ENCODE measurements around the gene KLHL11. TPM values are rescaled to one million over a fixed set of nuclear protein-coding genes. Genes with fewer than 3 reads are reported as not detected.

KLHL11 gene
- total and polyA plus RNA-seq, 2 experiments from 2014 or later = 8.7 to 25.5 TPM

- H3K27me3 Mint-ChIP-seq (ENCODE audit: insufficient read depth, low read depth, poor library complexity) = peaks cover 14% of the 10 kb centered on the region
- no peak for TF ChIP-seq REST (IDR thresholded peaks at IDR 0.05; ENCODE audit: unreplicated experiment)
- no peak for TF ChIP-seq EZH2phosphoT487 (IDR thresholded peaks at IDR 0.05; ENCODE audit: unreplicated experiment)
- TF ChIP-seq ZNF462 (CRISPR knock-in tag; IDR thresholded peaks at IDR 0.05) = no peak
- TF ChIP-seq CTCF (conservative IDR thresholded peaks at IDR 0.05; ENCODE audit: low read depth in 2 of 2) = no peak
- no peak for TF ChIP-seq STAT1 (IDR thresholded peaks at IDR 0.05; ENCODE audit: unreplicated experiment)
- no peak for TF ChIP-seq JUNB (IDR thresholded peaks at IDR 0.05; ENCODE audit: unreplicated experiment)
- no peak for TF ChIP-seq ZNF331 (CRISPR knock-in tag; IDR thresholded peaks at IDR 0.05; ENCODE audit: low read depth)
- TF ChIP-seq ZNF114 (CRISPR knock-in tag; IDR thresholded peaks at IDR 0.05) = no peak
- no peak for TF ChIP-seq NANOG (IDR thresholded peaks at IDR 0.05; ENCODE audit: borderline replicate concordance)
- no peak for TF ChIP-seq POLR2AphosphoS5 (IDR thresholded peaks at IDR 0.05; ENCODE audit: low read depth)
- TF ChIP-seq CREB1 (CRISPR knock-in tag; IDR thresholded peaks at IDR 0.05; ENCODE audit: low read depth) = no peak
- TF ChIP-seq ETS1 (IDR thresholded peaks at IDR 0.05) = no peak
- no peak for TF ChIP-seq EZH2 (IDR thresholded peaks at IDR 0.05; ENCODE audit: low read depth, unreplicated experiment)
- DNase-seq (ENCODE audit: low spot score) (no peak), ATAC-seq (no peak)
- Histone ChIP-seq H3K4me3 (no peak overlapping the region), H3K27me3 (ENCODE audit: insufficient read depth) (peaks cover 9% of the 10 kb centered on the region), H3K36me3 (ENCODE audit: insufficient read depth) (no peaks in the 10 kb centered on the region), H3K4me2 (no peak overlapping the region), H3K27ac (ENCODE audit: low read depth) (no peak overlapping the region), H4K20me1 (replicated peaks; ENCODE audit: insufficient read depth) (no peaks in the 10 kb centered on the region; the same call in 1 of the 2 replicates), H2AFZ (no peak overlapping the region), H3K9me2 (ENCODE audit: insufficient read depth) (no peaks in the 10 kb centered on the region), H3F3A (replicated peaks; ENCODE audit: low read depth) (no peaks in the 10 kb centered on the region; the same call in 1 of the 2 replicates), H3K79me2 (replicated peaks; ENCODE audit: insufficient read depth) (peaks cover 9% of the 10 kb centered on the region), H3K4me1 (ENCODE audit: insufficient read depth) (peaks cover 11% of the 10 kb centered on the region)
- H3K4me1 Mint-ChIP-seq = peaks cover 17% of the 10 kb centered on the region
- H3K27ac Mint-ChIP-seq = no peak overlapping the region
- peaks cover 50% of the 10 kb centered on the region for H3K36me3 Mint-ChIP-seq (ENCODE audit: low read depth)
- H3K4me3 Mint-ChIP-seq = no peak overlapping the region
- peaks cover 9% of the 10 kb centered on the region; the same call in 2 of the 3 replicates for H3K9me3 Mint-ChIP-seq
Observed at GRCh38 chr17:41806685-41807445, 58.4 kb downstream of the KLHL11 start.
